NK-92 treated with Interleukin-12 subunit alpha and Interleukin-12 subunit beta, amount 100 ng/mL, for 24 hours (cell line): ENCODE results near the gene STAB2.
"Not testable (repeated sequence)": the region's sequence is repeated elsewhere in the genome, so short reads cannot be mapped to it uniquely, and the experiment has no call there.

Experiments used
- DNase-seq: peaks from one replicate; lab custom pipeline; 2025; lab: John Stamatoyannopoulos, UW

Gene STAB2

GRCh38 chr12:103809639-103810038 lies 222.6 kb downstream of the STAB2 start:
- not testable (repeated sequence) for DNase-seq

DNA sequence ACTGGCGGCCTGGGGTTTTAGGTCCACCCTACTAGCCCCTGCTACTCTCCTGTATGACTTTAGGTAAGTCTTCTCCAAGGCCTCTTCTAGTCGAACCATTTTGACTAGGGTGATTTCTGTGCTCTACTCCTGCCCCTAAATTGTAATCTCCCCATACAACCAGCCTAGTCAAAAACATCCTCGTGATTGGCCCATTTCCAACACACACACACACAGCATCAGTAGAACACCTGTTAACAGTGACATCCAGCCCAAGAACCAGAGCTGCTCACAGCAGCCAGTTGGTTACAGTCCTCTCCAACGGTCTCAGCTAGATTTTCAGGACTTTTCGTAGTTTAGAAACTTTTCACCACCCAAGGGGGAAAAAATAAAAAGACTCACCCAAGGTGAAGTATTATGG lies 223.0 kb downstream of the STAB2 start:
- no peak for DNase-seq

- DNase-seq, result no peak
These were observed 224.7 kb downstream of the STAB2 start for GRCh38 chr12:103811791-103812190.

DNA sequence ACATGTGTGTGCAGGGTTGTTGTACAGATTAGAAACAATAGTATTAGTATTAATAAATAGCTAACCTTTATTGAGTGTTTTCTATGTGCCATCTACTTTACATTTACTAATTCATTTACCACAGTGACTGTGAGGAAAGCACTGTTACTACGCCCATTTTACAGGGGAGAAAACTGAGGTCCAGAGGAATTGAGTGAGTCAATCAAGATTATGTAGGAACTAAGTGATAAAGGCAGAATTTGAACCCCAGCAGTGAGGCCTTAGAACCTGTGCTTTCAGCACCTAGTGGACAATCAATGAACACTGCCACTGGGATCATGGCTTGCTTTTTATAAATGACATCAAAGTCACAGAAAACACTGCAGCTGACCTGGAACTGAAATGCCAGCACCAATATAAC lies 225.7 kb downstream of the STAB2 start:
- DNase-seq, result no peak

DNA sequence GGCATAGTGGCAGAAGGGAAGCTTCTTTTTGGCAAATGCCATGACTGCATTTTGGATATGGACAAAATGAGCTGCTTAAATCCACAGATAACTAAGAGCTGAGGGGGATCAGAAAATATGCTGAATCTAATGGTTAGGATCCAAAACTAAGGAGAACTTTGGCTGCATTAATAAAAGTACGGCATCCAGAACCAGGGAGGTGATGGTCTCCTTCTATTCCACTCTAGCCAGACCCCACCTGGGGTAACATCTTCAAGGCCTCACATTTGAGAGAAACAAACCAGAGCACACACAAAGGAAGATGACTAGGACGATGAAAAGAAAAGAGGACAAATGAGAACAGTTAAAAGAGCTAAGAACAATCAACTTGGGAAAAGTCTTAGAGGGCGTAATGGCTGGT lies 226.4 kb downstream of the STAB2 start:
- DNase-seq, result no peak

GRCh38 chr12:103813949-103814348 lies 226.9 kb downstream of the STAB2 start:
- DNase-seq, result no peak

GRCh38 chr12:103814436-103814835 lies 227.4 kb downstream of the STAB2 start:
- no peak for DNase-seq
